DOHH2 (cell line): ENCODE data around the gene VWA5B2.
A peak's percentile ranks its signal among the peaks of the same experiment; 100 is the strongest.

Experiments used
- EZH2phosphoT487 ChIP-seq: fragments of 200-600 bp; sonication (generic); IDR thresholded peaks from 2 replicates; pipeline ENCODE4 v1.6.1; 2017; ENCODE audit warnings: borderline replicate concordance, mild to moderate bottlenecking, antibody characterized with exemption, low read length, moderate library complexity, mixed read lengths
- TF ChIP-seq, protein P1 (sequence below): fragments of 200-600 bp; sonication (generic); IDR thresholded peaks from one replicate; pipeline ENCODE4 v1.5.1; 2014; ENCODE audit warnings: antibody characterized with exemption, mild to moderate bottlenecking, low read depth, low read length; ENCODE audit not compliant: poor library complexity, severe bottlenecking

DNA sequence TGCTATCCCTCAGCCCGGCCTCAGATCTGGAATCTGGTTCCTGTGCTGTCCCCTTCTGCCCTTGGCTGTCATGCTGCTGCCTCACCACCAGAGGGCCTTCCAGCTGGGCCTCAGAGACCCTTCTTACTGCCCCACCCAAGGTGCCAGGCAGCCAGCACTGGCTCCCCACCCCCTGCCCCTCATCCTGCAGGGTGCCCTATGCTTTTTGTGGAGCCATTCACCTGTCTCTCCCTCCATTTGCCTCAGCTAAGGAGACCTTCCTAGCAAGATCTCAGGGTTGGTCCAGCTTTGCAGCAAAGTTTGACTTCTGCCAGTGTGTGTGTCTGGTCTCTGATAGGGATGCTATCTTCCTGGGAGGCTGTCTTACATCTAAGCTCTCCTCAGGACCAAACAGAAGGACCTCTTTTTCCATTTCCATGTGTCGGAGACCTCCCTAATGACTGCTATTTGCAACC lies 1.9 kb upstream of the VWA5B2 start:
- TF ChIP-seq, protein P1, sequence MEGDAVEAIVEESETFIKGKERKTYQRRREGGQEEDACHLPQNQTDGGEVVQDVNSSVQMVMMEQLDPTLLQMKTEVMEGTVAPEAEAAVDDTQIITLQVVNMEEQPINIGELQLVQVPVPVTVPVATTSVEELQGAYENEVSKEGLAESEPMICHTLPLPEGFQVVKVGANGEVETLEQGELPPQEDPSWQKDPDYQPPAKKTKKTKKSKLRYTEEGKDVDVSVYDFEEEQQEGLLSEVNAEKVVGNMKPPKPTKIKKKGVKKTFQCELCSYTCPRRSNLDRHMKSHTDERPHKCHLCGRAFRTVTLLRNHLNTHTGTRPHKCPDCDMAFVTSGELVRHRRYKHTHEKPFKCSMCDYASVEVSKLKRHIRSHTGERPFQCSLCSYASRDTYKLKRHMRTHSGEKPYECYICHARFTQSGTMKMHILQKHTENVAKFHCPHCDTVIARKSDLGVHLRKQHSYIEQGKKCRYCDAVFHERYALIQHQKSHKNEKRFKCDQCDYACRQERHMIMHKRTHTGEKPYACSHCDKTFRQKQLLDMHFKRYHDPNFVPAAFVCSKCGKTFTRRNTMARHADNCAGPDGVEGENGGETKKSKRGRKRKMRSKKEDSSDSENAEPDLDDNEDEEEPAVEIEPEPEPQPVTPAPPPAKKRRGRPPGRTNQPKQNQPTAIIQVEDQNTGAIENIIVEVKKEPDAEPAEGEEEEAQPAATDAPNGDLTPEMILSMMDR = peak; percentile 83
- TF ChIP-seq EZH2phosphoT487 = no peak
